HG02623 (cell line): ENCODE data around the gene HHIP.

Experiments
- ATAC-seq: cut with Tn5 transposase; IDR thresholded peaks from one replicate; pipeline ENCODE4 v1.9.1; 2021; ENCODE audit warnings: moderate library complexity; ENCODE audit not compliant: unreplicated experiment

The HHIP gene

GRCh38 chr4:144703494-144703893 is 57.5 kb downstream of the HHIP start:
- ATAC-seq: no peak

GRCh38 chr4:144705601-144706590 is 59.9 kb downstream of the HHIP start:
- no peak for ATAC-seq

GRCh38 chr4:144709159-144709558 is 63.2 kb downstream of the HHIP start:
- no peak for ATAC-seq

- ATAC-seq: no peak
These were observed 64.0 kb downstream of the HHIP start for GRCh38 chr4:144709793-144710525.

- no peak for ATAC-seq
These were observed 64.6 kb downstream of the HHIP start for GRCh38 chr4:144710526-144710912.

- no peak for ATAC-seq
These were observed 65.9 kb downstream of the HHIP start for GRCh38 chr4:144711700-144712456.

- ATAC-seq: no peak
These were observed 66.8 kb downstream of the HHIP start for GRCh38 chr4:144712775-144713174.

- ATAC-seq: no peak
These were observed 68.2 kb downstream of the HHIP start for GRCh38 chr4:144714166-144714565.

GRCh38 chr4:144715230-144715629 is 69.3 kb downstream of the HHIP start:
- no peak for ATAC-seq

- ATAC-seq: no peak
These were observed 70.8 kb downstream of the HHIP start for GRCh38 chr4:144716778-144717177.

GRCh38 chr4:144718958-144719512 is 73.1 kb downstream of the HHIP start:
- ATAC-seq: no peak

- ATAC-seq: no peak
These were observed 74.5 kb downstream of the HHIP start for GRCh38 chr4:144720491-144720890.

- no peak for ATAC-seq
These were observed 76.0 kb downstream of the HHIP start for GRCh38 chr4:144721994-144722393.

- ATAC-seq: no peak
These were observed 77.5 kb downstream of the HHIP start for GRCh38 chr4:144723471-144723870.

- ATAC-seq: no peak
These were observed 83.2 kb downstream of the HHIP start for GRCh38 chr4:144729175-144729574.

GRCh38 chr4:144732584-144733428 is 86.8 kb downstream of the HHIP start:
- ATAC-seq: no peak

GRCh38 chr4:144733566-144733965 is 87.6 kb downstream of the HHIP start:
- no peak for ATAC-seq

GRCh38 chr4:144734522-144734921 is 88.6 kb downstream of the HHIP start:
- no peak for ATAC-seq

- no peak for ATAC-seq
These were observed 92.7 kb downstream of the HHIP start for GRCh38 chr4:144738649-144739048.

- no peak for ATAC-seq
These were observed 93.6 kb downstream of the HHIP start for GRCh38 chr4:144739511-144740033.
